HG03280 (cell line): ENCODE results near the gene TMEM272.

Experiments used
- ATAC-seq: cut with Tn5 transposase; IDR thresholded peaks from one replicate; pipeline ENCODE4 v1.9.1; 2021; ENCODE audit warnings: mild to moderate bottlenecking, moderate library complexity; ENCODE audit not compliant: unreplicated experiment

Gene TMEM272

GRCh38 chr13:51856027-51856736 is 11.2 kb upstream of the TMEM272 start:
- no peak for ATAC-seq

GRCh38 chr13:51849145-51850101 is 4.4 kb upstream of the TMEM272 start:
- ATAC-seq, result no peak

GRCh38 chr13:51848674-51849073 is 3.7 kb upstream of the TMEM272 start:
- ATAC-seq, result no peak

DNA sequence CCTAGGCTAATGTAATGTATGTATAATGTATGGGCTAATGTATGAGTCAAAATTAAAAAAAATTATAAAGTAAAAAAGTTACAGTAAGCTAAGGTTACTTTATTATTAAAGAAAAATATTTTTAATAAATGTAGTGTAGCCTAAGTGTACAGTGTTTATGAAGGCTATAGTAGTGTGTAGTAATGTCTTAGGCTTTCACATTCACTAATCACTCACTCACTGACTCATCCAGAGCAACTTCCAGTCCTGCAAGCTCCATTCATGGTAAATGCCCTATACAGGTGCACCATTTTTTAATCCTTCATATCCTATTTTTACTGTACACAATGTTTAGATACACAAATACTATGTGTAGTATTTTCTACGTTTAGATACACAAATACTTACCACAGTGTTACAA is 1.8 kb upstream of the TMEM272 start:
- no peak for ATAC-seq

GRCh38 chr13:51845574-51846318 is 769 bp upstream of the TMEM272 start:
- no peak for ATAC-seq

GRCh38 chr13:51843529-51843928 is 1.4 kb downstream of the TMEM272 start:
- ATAC-seq, result no peak

DNA sequence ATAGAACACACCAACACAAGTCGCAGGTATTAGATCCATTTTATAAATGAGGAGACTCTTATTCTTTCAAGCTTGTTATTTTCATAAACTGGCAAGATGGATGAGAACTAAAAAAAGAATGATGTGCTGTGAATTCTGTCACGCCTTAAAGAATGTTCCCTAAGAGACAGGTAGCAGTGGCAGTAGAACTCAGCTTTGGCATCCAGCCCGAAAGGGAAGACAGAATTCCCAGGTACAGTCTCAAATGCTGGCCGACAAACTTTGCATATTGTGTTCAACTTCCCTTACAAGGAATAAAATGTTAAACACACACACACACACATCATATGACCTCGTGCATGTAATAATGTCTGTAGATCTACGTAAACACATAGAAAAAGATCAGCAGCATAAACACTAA is 3.2 kb downstream of the TMEM272 start:
- ATAC-seq, result no peak

DNA sequence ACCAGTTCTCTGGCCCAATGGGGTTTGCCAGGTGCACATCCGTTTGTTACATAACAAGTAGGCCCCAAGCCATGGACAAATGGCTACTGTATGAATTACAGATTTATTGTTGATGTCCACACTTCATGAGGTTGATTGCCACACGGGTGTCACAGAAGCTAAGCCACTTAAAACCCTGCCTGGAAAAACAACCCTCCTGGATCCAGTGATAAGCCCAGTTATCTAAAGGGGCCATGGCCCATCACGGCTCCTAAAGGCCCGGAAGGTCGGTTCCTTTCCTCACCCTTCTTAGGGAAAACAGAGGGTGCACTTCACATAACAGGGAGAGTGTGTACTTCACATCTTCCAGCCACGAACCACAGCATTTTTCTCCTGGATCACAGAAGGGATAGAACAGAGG is 4.1 kb downstream of the TMEM272 start:
- no peak for ATAC-seq

DNA sequence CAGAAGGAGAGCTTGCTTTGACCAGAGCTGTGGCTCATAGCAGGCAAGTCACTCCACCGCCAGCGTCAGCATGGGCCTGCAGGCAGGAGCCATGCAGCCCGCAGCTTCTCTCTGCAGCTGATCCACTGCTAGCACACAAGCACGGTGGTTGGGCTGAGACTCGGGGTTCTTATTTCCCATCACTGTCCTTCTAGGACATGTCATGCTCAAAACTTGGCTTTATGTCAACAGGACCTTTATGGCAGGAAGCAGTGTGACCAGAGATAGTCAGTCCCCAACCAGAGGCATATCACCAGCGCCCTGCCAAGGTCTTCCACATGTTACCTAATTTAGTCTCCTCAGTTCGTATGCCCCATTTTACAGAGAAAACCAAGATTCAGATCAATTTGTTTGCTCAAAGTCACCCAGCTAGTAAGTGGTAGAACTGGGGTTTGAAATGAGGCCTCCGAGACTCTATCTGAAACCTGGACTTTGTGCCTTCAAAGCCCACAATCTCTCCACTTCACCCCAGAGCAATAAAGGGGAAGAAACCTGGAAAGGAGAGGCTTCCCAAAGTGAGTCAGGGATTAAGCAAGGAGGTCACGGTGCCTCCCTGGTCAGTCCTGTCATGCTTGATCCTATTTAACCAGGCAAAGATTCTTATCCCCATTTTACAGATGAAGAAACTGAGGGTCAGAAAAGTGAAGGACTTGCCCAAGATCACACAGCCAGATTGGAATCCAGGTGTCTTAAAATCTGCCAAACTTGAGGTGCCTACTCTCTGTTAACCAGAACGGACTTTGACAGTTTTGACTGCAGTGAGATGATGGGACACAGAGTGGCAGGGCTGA is 5.1 kb downstream of the TMEM272 start:
- no peak for ATAC-seq

- ATAC-seq, result no peak
Measured at GRCh38 chr13:51838240-51838846, 6.6 kb downstream of the TMEM272 start.

DNA sequence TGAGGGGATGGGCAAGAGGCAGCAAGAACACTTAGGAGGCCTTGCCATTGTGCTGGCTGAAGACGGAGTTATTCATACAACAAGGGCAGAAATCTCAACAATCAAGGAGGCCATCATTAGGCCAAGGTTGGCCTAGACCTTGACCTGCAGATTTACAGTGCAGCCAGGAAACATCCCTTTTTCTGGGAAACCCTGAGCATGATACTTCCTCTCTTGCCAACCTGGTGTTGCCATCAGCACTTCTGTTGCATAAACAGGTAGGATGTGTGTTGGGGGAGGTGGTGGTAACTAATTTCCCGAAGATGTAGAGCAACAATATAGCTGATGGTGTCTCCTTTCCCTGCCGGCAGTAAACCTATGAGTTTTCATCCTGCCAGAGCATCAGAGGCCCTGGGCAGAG is 8.0 kb downstream of the TMEM272 start:
- ATAC-seq, result no peak

DNA sequence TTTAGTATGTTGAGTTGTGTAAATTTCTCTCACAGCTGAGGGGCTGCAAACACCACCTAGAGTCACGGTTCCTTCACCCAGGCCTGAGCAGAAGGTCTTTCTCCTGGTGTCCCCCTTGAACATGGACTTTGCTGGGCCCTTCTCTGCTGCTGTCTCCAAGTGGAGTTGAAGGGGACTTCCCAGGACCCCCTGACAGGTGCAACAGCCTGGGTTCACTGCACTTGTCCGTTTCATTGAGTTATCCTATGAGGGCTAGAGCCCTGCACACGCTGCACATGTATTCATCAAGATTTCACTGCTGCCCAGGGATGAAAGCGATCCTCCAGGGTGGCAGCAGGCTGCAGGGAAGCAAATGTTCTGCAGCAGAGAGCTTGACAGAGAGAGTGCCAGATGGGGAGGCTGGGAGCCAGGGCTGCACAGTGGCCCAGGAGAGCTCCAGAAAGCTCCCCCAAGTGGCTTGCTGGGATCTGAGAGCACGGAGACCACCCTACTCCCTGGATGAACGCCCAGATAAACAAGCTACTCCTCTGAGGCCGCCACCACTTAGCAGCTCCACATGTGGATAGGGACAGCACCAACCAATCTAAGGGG is 10.3 kb downstream of the TMEM272 start:
- no peak for ATAC-seq

DNA sequence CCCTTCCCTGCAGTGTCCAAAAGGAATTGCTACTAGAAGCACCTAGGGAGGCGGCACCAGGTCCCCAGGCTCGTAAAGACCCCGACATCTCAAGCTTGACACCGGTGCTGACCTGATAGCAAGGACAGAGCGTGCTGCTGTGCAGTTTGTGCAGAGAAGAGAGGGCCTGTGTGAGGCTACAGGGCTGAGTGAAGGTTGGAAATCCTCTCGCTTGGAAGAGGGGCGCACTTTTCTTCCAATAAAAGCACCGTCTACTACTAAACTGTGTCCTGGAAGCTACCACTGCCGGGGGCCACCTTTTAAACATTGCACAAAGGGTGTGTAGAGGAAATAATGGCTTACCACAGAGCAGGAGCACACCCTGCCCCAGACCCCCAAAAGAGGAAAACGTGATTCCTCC is 11.0 kb downstream of the TMEM272 start:
- no peak for ATAC-seq

- no peak for ATAC-seq
Measured at GRCh38 chr13:51832471-51833152, 12.4 kb downstream of the TMEM272 start.

GRCh38 chr13:51831519-51831918 is 13.5 kb downstream of the TMEM272 start:
- no peak for ATAC-seq

GRCh38 chr13:51829568-51829899 is 15.4 kb downstream of the TMEM272 start:
- no peak for ATAC-seq

GRCh38 chr13:51828730-51829567 is 16.0 kb downstream of the TMEM272 start:
- ATAC-seq, result no peak

DNA sequence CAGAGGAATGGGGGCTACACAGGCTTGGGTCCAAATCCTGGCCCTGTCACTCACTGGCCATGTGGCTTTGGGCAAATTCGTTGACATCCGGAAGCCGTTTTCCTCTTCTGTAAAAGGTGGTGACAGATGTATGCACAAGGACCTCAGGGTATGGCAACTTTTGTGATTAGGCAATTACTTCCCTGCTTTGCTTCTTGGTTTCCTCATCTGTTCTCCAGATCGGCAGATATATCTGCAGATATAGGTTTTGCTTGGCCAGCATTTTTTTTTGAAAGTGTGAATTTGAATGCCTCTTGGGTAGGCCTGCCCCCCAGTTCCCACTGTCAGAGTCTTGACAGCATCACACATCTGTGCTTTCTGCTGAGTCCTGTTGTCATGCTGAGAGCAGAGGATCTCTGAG is 17.7 kb downstream of the TMEM272 start:
- ATAC-seq, result no peak
